Fibroblast of lung (primary cell): Measurements from ENCODE around the gene HECTD4. TPM values are rescaled to one million over a fixed set of nuclear protein-coding genes. Genes with fewer than 3 reads are reported as not detected.
"Not testable (repeated sequence)": the region's sequence is repeated elsewhere in the genome, so short reads cannot be mapped to it uniquely, and the experiment has no call there.

ENCODE experiments used
- DNase-seq, 2 donors: peaks; one replicate each; pipeline versions ENCODE4 v3.0.0 to v3.0.0-alpha.2; 2010; ENCODE audit warnings: low read depth in 2 of 2
- H2AFZ ChIP-seq: 2 replicates; pipeline ENCODE4 v1.5.1; 2012; ENCODE audit warnings: low read length, control low read depth, inconsistent platforms
- H3K27ac ChIP-seq: 2 replicates; pipeline ENCODE4 v1.5.1; 2011; ENCODE audit warnings: low read length, control low read depth; ENCODE audit not compliant: insufficient read depth
- H3K27me3 ChIP-seq: 2 replicates; pipeline ENCODE4 v1.5.1; 2011; ENCODE audit warnings: mild to moderate bottlenecking, low read length; ENCODE audit not compliant: control insufficient read depth, insufficient read depth
- H3K36me3 ChIP-seq: 2 replicates; pipeline ENCODE4 v1.5.1; 2011; ENCODE audit warnings: low read length; ENCODE audit not compliant: control insufficient read depth, insufficient read depth
- H3K4me1 ChIP-seq: 2 replicates; pipeline ENCODE4 v1.5.1; 2011; ENCODE audit warnings: low read length; ENCODE audit not compliant: control insufficient read depth, insufficient read depth; ENCODE audit errors: extremely low read depth
- H3K4me2 ChIP-seq: 2 replicates; pipeline ENCODE4 v1.5.1; 2011; ENCODE audit warnings: low read length, control low read depth; ENCODE audit not compliant: insufficient read depth; ENCODE audit errors: extremely low read depth
- H3K4me3 ChIP-seq, 4 experiments: fragments of 200-600 bp in 1 of 4; sonication (generic) in 1 of 4; replicated peaks in 1 of 4; 2 replicates each; pipeline ENCODE4 v1.5.1; 2011 to 2016; ENCODE audit warnings: low read length in 4 of 4, low read depth in 3 of 4, mild to moderate bottlenecking in 3 of 4, control low read depth in 2 of 4, inconsistent platforms in 1 of 4, mixed read lengths in 1 of 4; ENCODE audit not compliant: insufficient read depth in 1 of 4; ENCODE audit errors: control extremely low read depth in 1 of 4
- H3K79me2 ChIP-seq: 2 replicates; pipeline ENCODE4 v1.5.1; 2012; ENCODE audit warnings: mild to moderate bottlenecking, low read length, inconsistent platforms; ENCODE audit not compliant: control insufficient read depth, insufficient read depth
- H3K9ac ChIP-seq: 2 replicates; pipeline ENCODE4 v1.5.1; 2011; ENCODE audit warnings: mild to moderate bottlenecking, low read length, control low read depth; ENCODE audit not compliant: insufficient read depth
- H3K9me3 ChIP-seq: 2 replicates; pipeline ENCODE4 v1.5.1; 2012; ENCODE audit warnings: low read depth, low read length; ENCODE audit not compliant: control insufficient read depth, insufficient read depth
- H4K20me1 ChIP-seq: 2 replicates; pipeline ENCODE4 v1.5.1; 2011; ENCODE audit warnings: low read length; ENCODE audit not compliant: control insufficient read depth, insufficient read depth; ENCODE audit errors: extremely low read depth
- EZH2 ChIP-seq: IDR thresholded peaks from 2 replicates; pipeline ENCODE4 v1.5.1; 2012; ENCODE audit warnings: low read length, control low read depth, mild to moderate bottlenecking; ENCODE audit errors: missing control alignments
- polyA plus RNA-seq, 2 donors: library from polyadenylated mRNA; depleted of rRNA in 1 of 2; stranded (reverse) in 1 of 2; unstranded in 1 of 2; fragments of >200 nt; gene quantifications; 2 replicates each; pipeline ENCODE4 v1.2.1, GENCODE V29; 2011 to 2012; ENCODE audit warnings: missing spikeins in 1 of 2
- total RNA-seq: library from RNA; depleted of rRNA; stranded (reverse); fragments of >200 nt; gene quantifications from 2 replicates; pipeline ENCODE4 v1.2.1, GENCODE V29; 2014
- TF ChIP-seq, protein P1 (sequence below), 2 donors: IDR thresholded peaks in 1 of 2; conservative IDR thresholded peaks in 1 of 2; 1 replicate in 1 of 2; 2 replicates in 1 of 2; pipeline ENCODE4 v1.5.1; 2011 to 2012; ENCODE audit warnings: low read length in 2 of 2, control low read depth in 1 of 2, inconsistent platforms in 1 of 2, low read depth in 1 of 2, mild to moderate bottlenecking in 1 of 2

HECTD4 gene
- total and polyA plus RNA-seq, 2 donors (not counting 1 experiment from before 2014, with no cell fraction given), result 5.1 to 31.7 TPM

DNA sequence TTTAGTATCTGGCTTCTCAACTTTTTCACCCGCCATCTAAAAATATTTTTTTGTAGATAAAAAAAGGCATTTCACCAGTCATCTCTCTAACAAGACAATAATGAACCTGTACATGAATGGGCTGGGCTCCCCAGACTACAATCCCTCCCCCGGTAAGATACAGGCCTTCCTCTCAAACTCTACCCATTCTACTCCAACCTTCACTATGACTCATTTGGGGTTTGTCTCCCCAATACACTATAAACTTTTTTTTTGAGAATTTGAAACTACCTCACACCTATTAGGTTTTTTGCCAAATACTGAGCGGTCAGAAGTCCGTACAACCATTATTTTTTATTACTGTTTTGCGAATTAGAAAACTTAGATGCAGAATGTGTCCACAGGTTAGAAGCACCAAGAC, 26.4 kb upstream of the HECTD4 start:
- Histone ChIP-seq H4K20me1 (no peaks in the 10 kb centered on the region), H3K27me3 (no peaks in the 10 kb centered on the region), H3K27ac (peak overlapping the region; percentile 98), H3K79me2 (peaks cover 24% of the 10 kb centered on the region), H3K4me3 (peak overlapping the region; percentile 75 to 98 (median 93)), H2AFZ (peak overlapping the region; percentile 89), H3K4me1 (peaks cover 3% of the 10 kb centered on the region), H3K9me3 (no peaks in the 10 kb centered on the region), H3K36me3 (peaks cover 20% of the 10 kb centered on the region), H3K9ac (peak overlapping the region; percentile 87), H3K4me2 (peak overlapping the region; percentile 61)
- DNase-seq, result no peak
- TF ChIP-seq, protein P1, sequence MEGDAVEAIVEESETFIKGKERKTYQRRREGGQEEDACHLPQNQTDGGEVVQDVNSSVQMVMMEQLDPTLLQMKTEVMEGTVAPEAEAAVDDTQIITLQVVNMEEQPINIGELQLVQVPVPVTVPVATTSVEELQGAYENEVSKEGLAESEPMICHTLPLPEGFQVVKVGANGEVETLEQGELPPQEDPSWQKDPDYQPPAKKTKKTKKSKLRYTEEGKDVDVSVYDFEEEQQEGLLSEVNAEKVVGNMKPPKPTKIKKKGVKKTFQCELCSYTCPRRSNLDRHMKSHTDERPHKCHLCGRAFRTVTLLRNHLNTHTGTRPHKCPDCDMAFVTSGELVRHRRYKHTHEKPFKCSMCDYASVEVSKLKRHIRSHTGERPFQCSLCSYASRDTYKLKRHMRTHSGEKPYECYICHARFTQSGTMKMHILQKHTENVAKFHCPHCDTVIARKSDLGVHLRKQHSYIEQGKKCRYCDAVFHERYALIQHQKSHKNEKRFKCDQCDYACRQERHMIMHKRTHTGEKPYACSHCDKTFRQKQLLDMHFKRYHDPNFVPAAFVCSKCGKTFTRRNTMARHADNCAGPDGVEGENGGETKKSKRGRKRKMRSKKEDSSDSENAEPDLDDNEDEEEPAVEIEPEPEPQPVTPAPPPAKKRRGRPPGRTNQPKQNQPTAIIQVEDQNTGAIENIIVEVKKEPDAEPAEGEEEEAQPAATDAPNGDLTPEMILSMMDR (conservative IDR thresholded peaks at IDR 0.05 in 1 of 2, IDR thresholded peaks at IDR 0.05 in 1 of 2; ENCODE audit: low read depth in 1 of 2, low read length in 2 of 2), result no peak
- no peak for TF ChIP-seq EZH2

DNA sequence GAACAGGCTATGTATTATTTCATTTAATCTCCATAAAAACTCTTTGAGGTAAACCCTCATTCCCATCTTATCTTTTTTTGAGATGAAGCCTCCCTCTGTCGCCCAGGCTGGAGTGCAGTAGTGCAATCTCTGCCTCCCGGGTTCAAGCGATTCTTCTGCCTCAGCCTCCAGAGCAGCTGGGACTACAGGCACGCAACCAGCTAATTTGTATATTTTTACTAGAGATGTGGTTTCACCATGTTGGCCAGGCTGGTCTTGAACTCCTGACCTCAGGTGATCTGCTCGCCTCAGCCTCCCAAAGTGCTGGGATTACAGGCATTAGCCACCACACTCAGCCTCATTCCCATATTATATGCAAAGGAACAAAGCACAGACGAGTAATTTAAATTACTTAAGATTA, 25.5 kb upstream of the HECTD4 start:
- H3K27ac ChIP-seq, result not testable (repeated sequence)

DNA sequence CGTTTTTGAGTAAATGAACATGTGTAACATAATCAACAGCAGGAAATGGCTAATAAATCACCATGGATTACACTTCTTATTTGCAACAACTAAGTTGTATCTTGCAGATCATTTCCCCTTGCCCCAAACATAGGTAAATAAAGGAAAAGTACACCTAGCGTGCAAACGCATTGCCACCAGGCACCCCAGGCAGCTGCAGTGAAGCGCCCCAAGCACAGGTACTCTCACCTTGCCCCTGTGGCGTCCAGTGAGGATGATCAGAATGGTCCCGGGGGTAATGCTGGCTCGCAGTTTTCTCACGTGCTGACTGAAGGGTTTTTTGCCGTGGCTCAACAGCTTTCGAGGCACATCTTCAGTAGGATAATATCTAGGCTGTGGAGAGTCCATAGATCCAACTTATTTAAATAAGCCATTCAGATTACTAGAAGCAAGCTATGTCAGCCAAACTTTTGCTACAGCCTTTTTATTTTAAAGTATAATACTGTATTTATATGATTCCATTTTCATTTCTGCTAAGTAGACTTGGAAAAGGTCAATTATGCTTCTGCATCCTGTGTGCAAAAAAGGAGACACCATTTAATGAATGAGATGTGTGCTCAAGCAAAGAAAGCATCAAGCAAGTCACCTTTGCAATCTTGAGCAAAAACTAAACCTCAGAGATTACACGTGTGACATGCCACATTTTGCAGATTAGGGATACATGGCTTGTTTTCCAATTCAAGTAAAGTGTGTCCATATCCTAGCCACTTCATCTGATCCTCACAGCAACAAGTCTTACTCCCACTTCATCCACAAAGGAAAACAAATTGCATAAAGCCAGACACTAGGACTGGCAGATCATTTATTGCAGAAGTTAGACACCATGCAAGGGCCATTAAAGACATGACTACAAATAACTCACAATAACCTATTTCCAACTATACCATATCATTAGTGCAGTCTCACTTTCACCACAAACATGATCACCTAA, 24.6 kb upstream of the HECTD4 start:
- TF ChIP-seq EZH2, result no peak
- TF ChIP-seq, protein P1 (conservative IDR thresholded peaks at IDR 0.05 in 1 of 2, IDR thresholded peaks at IDR 0.05 in 1 of 2; ENCODE audit: low read depth in 1 of 2, low read length in 2 of 2), result no peak
- Histone ChIP-seq H3K4me1 (peaks cover 3% of the 10 kb centered on the region), H3K36me3 (peaks cover 20% of the 10 kb centered on the region), H3K9me3 (no peaks in the 10 kb centered on the region), H3K27me3 (no peaks in the 10 kb centered on the region), H2AFZ (no peak overlapping the region), H4K20me1 (no peaks in the 10 kb centered on the region), H3K4me3 (peak overlapping the region; percentile 1 to 97 (median 82)), H3K79me2 (peaks cover 24% of the 10 kb centered on the region), H3K9ac (peak overlapping the region; percentile 32), H3K27ac (no peak overlapping the region), H3K4me2 (peak overlapping the region; percentile 89)
- DNase-seq, result no peak

More for the DNA sequence above, 25.5 kb upstream of the HECTD4 start:
- not testable (repeated sequence) for H3K27me3 ChIP-seq, H3K4me1 ChIP-seq, H2AFZ ChIP-seq, H4K20me1 ChIP-seq, H3K9me3 ChIP-seq, H3K9ac ChIP-seq, DNase-seq
- Histone ChIP-seq H3K36me3 (peaks cover 20% of the 10 kb centered on the region), H3K4me3 (peak overlapping the region in 3 of 4 experiments; percentile 75 to 97 (median 89)), H3K4me2 (peak overlapping the region; percentile 89), H3K79me2 (peaks cover 24% of the 10 kb centered on the region)
